ENCODE measurements around the gene LRP2. TPM values are rescaled to one million over a fixed set of nuclear protein-coding genes. Genes with fewer than 3 reads are reported as not detected.

The LRP2 gene
- total and polyA plus RNA-seq, 2 of the 4 experiments (the other 2 are of a cell fraction): not detected

GRCh38 chr2:169225906-169226305, 136.4 kb downstream of the LRP2 start:
- no peak overlapping the region for H2AFZ ChIP-seq (replicated peaks; ENCODE audit: low read length, poor library complexity)
- H3K27me3 ChIP-seq (ENCODE audit: control insufficient read depth, insufficient read depth, low read length): no peaks in the 10 kb centered on the region
- H3K4me1 ChIP-seq (ENCODE audit: control insufficient read depth, insufficient read depth, low read length): no peaks in the 10 kb centered on the region
- no peak overlapping the region for H2BK120ac ChIP-seq (ENCODE audit: low read depth, low read length)
- CTCF ChIA-PET: no interaction called here
- no peak overlapping the region for H2BK15ac ChIP-seq (ENCODE audit: low read depth, low read length)
- H2BK5ac ChIP-seq (ENCODE audit: low read depth, low read length, poor library complexity, severe bottlenecking): no peak overlapping the region
- no TSS peak for BruUV-seq (replicated peaks)
- no peak overlapping the region for H2AK5ac ChIP-seq (ENCODE audit: low read depth, low read length)
- ATAC-seq (ENCODE audit: low read depth) (no peak), DNase-seq (no peak)
- H3K23ac ChIP-seq (ENCODE audit: low read depth, low read length): no peak overlapping the region
- no peak overlapping the region for H2BK20ac ChIP-seq (ENCODE audit: low read depth, low read length)
- no peak overlapping the region for H4K8ac ChIP-seq (ENCODE audit: low read depth in 2 of 2, low read length in 2 of 2)
- H3K18ac ChIP-seq (ENCODE audit: low read depth, low read length): no peak overlapping the region
- no peak overlapping the region for H4K5ac ChIP-seq (ENCODE audit: low read depth, low read length)
- no peaks in the 10 kb centered on the region; the same call in 1 of the 2 replicates for H3K9me3 ChIP-seq (ENCODE audit: control insufficient read depth, insufficient read depth, low read length)
- no peak overlapping the region for H3K14ac ChIP-seq (replicated peaks; ENCODE audit: low read depth, low read length)
- in situ Hi-C loops (cut with MboI; ENCODE audit: low sequenced_read_pairs) (no loop called here), dilution Hi-C loops (cut with HindIII; ENCODE audit: low sequenced_read_pairs, unreplicated experiment) (no loop called here), intact Hi-C loops (cut with micrococcal nuclease) (no loop called here)
- no peak overlapping the region for H4K91ac ChIP-seq (ENCODE audit: insufficient read depth, low read depth, low read length)
- no peak overlapping the region for H3K4ac ChIP-seq (ENCODE audit: low read depth, low read length)
- no peak overlapping the region for H3K9ac ChIP-seq (ENCODE audit: low read depth, low read length)
- H3K4me3 ChIP-seq (ENCODE audit: insufficient read depth, low read depth, low read length): no peak overlapping the region
- POLR2A ChIA-PET (ENCODE audit: unreplicated experiment): no interaction called here
- H3K4me2 ChIP-seq (ENCODE audit: low read depth, low read length): no peak overlapping the region
- H3K36me3 ChIP-seq (ENCODE audit: control insufficient read depth, insufficient read depth, low read length): no peaks in the 10 kb centered on the region
- no peak overlapping the region for H2AK9ac ChIP-seq (replicated peaks; ENCODE audit: low read depth, low read length, poor library complexity)
- H4K20me1 ChIP-seq (ENCODE audit: insufficient read depth, low read length): no peaks in the 10 kb centered on the region
- TF ChIP-seq ELK1 (IDR thresholded peaks at IDR 0.05; ENCODE audit: borderline replicate concordance, low read depth, low read length) (no peak), RAD21 (IDR thresholded peaks at IDR 0.05; ENCODE audit: low read length) (no peak), MAFK (IDR thresholded peaks at IDR 0.05; ENCODE audit: low read depth, low read length) (no peak), CTCF (conservative IDR thresholded peaks at IDR 0.05; ENCODE audit: low read depth, low read length) (no peak), RCOR1 (IDR thresholded peaks at IDR 0.05; ENCODE audit: insufficient replicate concordance, low read length) (no peak), CEBPB (IDR thresholded peaks at IDR 0.05; ENCODE audit: low read depth, low read length) (no peak)
- WGBS, 2 experiments (ENCODE audit: extremely low coverage in 2 of 2, insufficient read length in 1 of 2): no CpG with 5 or more reads among the region's 2 CpGs
- H3K27ac ChIP-seq (ENCODE audit: insufficient read depth, low read length): no peak overlapping the region
- no peak overlapping the region for H3K56ac ChIP-seq (ENCODE audit: extremely low read depth, insufficient read depth, low read length)
- H3K79me1 ChIP-seq (ENCODE audit: low read depth in 1 of 2, low read length in 2 of 2): no peaks in the 10 kb centered on the region
- H3K9me1 ChIP-seq (ENCODE audit: insufficient read depth, low read length): no peaks in the 10 kb centered on the region
